NCI-H2107 (cell line): ENCODE results near the gene ZFYVE1.
"Not testable (repeated sequence)": the region's sequence is repeated elsewhere in the genome, so short reads cannot be mapped to it uniquely, and the experiment has no call there.

ENCODE experiments used
- DNase-seq: peaks from one replicate; lab custom pipeline; 2025; lab: John Stamatoyannopoulos, UW

ZFYVE1 gene

DNA sequence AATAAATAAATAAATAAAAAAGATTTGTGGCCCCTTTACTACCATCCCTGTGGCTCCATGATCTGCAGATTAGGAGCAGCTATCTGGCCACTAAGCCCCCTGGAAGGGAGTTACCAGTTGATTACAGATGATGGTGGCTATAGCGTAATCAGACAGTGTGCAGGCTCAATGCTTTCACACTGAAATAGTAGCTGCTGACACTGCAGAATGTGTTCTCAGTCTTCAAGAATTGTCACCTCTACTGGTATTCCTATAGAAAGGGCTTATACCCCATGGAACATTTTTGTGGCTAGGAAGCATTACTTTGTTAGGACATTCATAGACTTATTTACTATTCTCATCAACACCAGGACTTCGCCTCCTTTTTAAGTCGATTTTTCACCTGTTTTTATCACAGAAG, 69.7 kb downstream of the ZFYVE1 start:
- DNase-seq = no peak

DNA sequence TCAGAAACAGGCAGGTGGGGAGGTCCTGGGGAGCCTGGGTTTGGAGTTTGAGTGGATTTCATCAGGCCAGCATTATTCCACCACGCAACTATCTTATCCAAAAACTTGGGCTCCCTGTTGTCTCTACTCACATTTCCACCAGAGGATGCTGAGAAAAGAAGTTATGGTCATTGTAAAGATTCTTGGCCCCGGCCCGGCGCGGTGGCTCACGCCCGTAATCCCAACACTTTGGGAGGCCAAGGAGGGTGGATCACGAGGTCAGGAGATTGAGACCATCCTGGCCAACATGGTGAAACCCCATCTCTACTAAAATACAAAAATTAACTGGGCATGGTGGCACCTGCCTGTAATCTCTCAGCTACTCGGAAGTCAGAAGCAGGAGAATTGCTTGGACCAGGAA, 70.2 kb downstream of the ZFYVE1 start:
- DNase-seq = not testable (repeated sequence)

DNA sequence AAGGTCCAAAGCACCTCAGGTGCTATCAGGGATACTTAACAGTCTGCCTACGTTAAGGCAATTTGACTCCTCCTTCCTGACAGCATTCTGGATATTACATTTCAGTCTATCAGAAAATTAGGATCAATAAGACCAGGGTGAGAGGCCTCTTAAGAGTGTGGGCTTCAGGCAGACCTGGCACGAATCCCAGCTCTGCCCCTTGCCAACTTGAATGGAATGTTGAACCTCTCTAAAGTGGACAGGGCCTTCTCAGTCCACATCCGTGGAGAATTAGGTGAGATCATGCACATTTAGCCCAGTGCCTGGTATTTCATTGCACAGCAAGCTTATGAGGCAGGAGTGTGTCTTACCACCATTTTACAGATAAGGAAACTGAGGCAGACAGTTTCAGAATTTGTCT, 74.7 kb downstream of the ZFYVE1 start:
- no peak for DNase-seq

DNA sequence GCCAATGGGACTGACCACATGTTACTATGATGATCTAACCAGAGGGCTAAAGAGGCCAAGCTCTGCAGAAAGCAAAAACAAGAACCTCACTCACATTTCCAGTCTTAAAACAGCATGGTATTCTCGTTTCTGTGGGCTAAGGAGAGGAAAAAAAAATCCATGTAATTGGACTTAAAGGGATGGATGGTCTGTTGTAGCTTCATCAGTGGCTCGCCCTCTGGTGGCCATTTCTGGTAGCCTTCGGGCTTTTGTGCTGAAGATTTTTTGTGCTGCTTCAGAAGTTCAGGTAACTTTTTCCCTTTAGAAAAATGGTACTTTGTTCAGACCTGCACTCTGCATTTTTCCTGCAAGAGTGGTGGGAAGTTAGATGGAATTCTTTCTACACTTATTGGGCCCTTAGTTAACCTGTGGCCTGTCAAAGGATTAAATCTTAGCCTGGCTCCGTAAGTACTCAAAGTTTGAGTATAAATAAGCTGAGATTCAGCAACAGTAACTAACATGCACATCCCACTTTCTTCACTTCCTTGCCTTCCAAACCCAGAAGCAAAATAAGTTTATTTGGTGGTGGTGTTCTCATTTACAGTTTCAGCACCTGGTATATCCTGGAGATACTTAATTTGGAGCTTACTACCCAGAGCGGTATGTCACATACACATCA, 78.3 kb downstream of the ZFYVE1 start:
- DNase-seq = no peak

DNA sequence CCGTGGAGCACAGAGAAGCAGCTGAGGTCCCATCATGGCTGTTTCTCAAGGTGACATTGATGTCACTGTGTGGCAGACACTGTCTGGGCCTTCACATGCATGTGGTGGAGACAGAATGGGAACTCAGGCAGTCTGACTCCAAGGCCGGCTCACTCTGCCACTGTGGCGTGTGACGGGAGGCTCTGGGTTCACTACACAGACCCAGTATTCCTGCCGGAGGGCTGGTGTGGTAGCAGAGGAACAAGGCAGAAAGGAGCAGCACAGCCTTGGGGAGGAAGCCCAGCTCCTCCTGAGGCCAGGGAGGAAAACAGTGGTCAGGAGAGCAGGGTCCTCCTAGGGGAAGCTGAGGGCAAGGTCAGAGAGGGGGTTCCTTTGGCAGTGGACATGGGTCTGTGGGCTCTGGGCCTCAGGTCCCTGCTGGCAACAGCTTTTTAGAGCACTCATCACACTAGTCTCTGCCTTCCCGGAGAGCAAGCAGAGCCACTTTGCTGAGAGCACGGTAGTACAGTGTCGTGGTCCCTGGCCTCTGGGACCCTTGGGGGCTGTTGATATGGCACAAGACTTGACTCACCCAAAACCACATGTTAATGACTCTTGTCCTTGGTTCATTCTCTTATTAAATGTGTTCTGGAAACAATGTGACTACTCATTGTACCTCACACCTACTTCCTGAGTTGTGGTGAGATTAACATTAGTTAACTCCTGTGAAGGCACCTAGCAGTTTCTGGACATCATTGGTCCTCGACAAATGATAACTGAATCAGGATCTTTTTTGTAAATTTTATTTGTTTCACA, 79.3 kb downstream of the ZFYVE1 start:
- DNase-seq = no peak

DNA sequence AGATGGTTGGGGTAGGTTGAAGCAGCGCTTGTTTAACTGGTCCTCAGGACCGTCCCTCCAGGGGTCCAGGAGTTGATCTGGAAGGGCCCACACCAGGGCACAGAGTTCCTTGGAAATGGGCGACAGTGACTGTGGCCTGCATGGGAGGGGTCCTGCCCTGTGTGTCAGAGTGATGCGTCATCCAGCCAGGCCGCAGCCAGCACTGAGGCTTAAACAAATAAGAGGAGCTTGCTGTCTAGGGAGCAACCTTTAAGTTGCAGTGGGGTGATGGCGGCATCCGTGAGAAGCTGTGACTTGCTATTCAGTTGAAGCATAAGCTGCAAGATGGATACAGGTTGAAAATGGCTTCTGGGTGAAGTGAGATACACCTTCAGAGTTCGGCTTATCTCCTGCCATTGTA, 80.4 kb downstream of the ZFYVE1 start:
- DNase-seq = no peak

DNA sequence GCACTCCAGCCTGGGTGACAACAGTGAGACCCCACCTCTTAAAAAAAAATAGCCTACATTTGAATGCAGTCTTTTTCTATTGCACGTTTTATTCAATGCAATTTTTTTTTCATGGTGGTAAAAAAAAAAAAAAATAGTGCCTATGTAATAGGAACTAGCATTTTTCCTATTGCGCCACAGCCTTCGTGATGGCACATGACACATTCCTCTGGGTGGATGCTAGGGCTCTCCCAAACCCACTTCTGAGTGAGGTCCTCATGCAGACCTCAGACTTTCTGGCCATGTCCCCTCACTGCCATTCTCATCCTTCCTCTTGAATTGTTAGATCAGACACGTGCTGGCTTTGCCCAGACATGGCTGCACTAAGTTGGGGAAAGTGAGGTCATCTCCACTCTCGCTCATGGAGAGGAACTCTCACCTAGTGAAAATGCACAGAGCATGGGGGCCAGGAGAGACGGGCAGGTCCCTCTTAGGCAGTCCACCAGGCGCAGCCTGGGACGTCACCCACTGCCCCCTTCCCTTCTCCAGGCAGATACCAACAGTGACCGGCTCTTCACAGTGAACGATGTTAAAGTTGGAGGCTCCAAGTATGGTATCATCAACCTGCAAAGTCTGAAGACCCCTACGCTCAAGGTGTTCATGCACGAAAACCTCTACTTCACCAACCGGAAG, 81.4 kb downstream of the ZFYVE1 start:
- DNase-seq = no peak

DNA sequence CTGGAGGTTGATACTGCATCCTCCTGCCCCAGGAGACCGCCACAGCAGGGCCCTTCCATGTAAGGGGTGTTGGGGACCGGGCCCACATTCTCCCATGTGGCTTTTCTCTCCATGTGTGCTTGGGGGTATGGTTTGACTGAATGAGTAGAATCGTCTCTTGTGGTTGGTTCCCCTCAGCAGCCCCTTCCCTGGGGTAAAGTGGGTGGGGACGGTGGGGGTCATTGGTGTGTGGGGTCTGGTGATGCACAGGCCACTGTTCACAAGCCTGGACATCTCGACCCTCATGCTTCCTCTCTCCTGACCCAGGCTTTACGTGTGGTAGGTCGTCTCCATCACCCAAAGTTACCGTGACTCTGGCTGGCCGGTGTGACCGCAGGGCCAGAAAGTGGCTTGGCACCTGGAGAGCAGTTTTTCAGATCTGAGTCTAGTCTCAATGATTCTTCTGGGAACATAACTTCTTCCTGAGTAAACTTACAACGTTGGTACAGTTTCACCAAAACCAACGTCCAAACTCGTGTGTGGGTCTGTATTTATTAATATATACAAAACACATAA, 83.0 kb downstream of the ZFYVE1 start:
- DNase-seq = no peak

DNA sequence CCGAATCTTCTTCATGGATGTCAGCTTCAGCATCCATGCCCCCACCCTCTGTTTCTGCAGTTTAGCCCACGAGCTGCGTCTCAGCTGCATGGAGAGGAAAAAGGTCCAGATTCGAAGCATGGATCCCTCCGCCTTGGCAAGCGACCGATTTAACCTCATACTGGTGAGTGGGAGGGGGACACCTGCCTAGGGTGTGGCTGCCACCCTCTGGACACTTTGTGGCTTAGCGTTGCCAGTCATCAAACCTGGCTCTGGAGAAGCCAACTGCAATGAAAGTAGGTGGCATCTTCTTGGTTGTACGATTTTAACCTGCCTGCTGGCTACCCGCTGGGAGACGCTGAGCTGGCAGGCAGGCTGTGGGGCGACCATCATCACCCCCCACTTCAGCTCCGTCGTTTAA, 84.0 kb downstream of the ZFYVE1 start:
- no peak for DNase-seq

DNA sequence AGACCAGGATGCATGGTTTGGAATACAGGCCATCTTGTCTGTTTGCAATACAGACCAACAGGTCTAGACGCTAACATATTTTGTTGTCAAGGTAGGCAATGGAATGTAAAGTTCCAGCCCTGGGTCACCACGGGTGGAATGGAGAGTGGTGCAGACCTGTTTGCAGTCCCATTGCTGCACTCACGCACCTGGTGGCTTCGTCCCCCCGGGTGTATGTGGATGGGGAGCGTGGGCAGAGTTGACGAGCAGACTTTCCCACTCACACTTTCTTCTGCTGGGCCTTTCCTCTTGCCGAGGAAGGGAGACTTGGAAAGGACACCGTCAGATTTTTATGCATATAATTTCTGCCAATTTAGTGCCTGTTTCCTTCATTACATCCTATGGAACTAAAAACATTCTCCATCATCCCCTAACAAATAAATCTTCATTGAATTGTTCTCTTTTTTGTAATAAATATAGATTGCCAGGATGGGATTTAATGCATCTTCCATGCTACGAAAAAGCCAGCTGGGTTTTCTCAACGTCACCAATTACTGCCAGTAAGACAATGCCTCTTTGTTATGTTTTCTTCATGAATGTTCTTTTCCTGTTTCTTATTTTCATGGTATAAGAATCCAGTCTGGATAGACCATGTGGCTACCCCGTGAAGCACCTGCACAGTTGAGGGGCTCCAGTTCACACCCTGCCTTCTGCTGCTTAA, 85.5 kb downstream of the ZFYVE1 start:
- DNase-seq = no peak

DNA sequence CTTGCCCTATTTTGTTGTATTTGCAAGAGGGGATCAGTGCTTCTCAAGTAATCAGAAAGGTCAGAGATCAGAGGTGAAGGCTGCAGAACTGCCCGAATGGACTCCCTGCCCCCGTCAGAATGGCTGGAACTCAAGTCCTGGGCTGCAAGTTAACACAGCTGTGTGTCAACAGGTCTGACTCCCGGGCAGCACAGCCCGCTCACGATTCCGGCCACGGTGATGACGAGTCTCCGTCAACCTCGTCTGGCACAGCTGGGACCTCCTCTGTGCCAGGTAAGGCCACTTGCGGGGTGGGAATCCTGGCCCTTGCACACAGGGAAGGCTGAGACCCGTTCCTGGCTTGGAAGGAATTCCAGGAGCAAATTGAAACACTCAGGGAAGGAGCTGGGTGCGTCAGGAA, 87.3 kb downstream of the ZFYVE1 start:
- DNase-seq = no peak

DNA sequence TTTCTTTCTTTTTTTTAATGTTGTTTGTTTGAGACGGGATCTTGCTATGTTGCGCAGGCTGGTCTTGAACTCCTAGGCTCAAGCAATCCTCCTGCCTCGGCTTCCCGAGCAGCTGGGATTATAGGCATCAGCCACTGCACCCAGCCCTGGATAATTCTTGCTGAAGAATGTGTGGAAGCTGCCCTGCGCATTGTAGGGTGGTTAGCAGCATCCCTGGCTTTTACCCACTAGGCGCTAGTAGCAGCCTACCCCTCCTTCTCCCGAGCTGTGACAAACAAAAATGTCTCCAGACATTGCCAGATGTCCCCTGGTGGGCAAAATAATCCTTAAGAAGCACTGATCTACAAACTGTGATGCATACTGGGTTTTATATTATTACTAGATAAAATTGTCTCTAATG, 94.0 kb downstream of the ZFYVE1 start:
- DNase-seq = no peak

DNA sequence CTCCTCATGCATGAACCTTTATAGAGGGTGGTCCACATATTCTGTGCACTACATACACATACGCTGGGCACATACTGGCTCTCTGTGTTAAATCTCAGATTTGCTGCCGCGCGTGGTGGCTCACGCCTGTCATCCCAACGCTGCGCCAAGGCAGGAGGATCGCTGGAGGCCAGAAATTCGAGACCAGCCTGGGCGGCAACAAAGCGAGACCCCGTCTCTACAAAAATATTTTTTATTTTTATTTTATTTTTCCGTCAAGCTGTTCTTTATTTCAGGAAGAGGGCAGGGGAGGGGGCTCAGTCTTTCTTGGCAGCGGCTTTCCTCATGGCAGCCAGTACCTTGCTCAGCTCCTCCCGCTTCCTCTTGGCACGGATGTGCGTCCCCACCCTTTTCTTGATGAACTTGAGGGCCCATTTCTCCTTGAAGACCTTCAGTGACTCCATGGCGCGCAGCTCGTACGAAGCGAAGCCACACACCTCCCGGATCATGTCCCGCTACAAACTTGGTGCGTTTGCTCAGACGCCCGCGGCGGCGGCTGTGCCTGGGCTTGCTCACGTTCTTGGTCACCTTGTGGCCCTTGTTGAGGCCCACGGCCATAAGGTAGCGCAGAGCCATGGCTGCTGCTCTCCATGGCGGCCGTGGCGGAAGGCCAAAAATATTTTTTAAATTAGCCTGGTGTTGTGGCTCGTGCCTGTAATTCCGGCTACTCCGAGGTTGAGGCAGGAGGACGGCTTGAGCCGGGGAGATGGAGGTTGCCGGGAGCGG, 97.4 kb downstream of the ZFYVE1 start:
- no peak for DNase-seq

DNA sequence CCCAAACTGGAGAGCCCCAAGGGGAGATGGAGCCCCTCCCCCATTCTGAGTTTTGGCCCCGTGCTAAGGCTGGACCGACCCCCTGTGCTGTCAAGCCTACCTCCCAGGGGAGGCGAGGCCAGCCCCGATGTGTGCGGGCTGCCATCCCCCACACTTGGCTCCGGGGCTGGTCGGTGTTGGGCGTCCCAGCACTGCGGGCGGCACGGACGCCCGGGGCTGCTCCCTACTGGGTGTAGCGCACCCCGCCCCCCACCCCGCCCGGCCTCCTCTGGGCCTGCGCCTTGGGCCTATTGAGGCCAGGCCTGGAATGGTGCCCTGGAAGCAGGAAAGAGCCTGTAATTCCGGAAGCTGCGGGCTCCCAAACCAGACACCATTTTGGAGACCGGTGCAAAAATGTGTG, 98.0 kb downstream of the ZFYVE1 start:
- no peak for DNase-seq

DNA sequence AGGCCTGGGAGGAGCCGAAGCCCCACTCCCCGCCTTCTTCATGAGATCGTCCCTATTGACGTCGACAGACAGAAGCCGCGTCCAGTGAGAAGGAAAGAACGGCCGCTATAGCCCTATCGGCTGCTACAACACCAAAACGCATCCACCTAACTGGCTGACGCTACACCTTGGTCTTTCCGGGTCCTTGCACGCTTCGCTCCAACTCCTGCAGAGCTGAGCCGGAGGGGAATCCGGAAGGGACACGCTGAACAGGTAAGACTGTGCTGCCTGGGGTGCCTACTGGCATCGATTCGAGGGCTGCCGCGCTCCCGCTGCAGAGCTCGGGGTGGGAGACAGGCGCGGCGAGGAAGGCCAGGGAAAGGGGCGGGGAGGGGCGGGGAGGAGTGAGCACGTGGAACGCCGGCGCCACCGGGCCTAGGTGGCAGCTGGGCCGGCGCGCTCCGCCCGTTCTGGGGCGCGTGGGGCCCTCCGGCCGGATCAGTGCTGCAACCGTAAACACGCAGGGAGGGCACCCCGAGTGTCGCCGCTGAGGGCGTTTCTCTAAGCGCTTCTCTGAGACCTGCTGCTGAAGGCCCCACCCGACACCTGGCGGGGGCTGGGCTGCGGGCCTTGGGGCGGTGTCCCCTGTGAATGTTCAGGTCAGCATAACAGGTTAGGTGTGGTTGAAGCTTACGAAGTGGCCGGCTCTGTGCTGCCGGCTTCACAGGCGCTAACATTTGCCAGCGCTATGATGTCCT, 100.4 kb downstream of the ZFYVE1 start, which contains the start of gene DCAF4:
Gene DCAF4, plus strand, starts transcription at position 173 of the 737 bp plus-strand sequence. CDS start 11,515 bp downstream, outside the sequence.
- peak; percentile 95 for DNase-seq

DNA sequence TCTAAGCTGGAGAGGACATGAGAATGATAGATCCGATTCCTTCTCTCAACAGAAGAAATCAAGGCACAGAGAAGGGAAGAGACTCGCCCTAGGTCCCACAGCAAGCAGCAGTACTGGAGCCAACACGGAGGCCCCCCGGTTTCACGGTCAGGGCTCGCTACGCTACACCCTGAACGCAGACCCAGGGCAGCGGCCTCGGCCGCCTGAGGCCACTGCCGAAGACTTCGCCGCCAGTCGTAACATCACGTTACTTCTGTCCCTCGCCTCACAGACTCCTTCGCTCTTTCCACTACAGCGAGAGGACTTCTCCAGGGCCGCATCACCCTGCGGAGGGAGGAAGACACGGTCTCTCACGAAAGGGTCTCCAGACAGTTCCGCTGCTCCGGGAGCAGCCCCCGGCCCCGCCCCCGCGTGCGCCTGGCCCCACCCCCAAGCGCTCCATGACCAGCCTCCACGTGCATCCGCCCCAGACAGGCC, 101.1 kb downstream of the ZFYVE1 start:
- no peak for DNase-seq

DNA sequence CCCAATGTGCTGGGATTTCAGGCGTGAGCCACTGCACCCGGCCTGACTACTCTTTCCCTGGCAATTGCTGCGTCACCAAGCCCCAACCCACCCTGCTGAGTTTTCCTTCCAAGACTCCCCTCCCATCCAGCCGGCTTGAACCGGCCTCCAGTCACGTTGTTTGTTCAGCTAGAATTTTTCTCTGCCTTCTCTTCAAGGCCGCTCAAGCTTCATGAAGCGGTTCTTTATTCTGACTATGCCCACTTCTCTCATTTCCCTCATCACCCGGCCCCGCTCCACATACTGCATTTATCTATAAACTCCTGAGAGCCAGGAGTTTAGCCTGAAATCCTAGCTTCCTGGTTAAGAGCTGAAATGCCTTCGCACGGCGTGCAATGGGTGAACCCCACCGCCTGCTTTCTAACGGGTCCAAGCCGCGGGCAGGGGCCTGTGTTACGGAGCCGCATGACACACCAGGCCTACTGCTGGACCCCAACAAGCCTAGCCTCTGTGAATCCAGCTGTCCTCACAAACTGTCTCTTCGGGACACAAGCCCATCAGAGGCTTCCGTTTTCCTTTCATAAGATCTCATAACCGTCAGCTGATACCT, 101.6 kb downstream of the ZFYVE1 start:
- no peak for DNase-seq

DNA sequence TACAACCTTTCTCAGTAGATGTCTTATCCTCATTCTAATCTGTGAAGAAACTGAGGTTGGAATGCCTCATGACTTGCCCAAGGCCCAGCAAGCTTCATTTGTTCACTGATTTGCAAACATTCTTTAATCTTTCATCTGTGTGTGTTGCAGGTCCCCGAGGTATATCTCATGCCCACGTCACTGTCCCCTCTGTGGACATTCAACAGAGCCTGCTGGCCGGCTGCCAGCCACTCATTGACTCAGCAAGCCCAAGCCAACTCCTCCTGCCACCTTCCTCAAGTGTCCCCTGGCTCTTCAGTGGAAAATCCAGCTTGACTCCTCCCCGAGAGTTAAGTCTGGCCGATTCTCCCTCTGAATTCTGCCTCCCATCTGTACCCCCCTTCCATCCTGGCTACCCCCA, 102.6 kb downstream of the ZFYVE1 start:
- DNase-seq = no peak

DNA sequence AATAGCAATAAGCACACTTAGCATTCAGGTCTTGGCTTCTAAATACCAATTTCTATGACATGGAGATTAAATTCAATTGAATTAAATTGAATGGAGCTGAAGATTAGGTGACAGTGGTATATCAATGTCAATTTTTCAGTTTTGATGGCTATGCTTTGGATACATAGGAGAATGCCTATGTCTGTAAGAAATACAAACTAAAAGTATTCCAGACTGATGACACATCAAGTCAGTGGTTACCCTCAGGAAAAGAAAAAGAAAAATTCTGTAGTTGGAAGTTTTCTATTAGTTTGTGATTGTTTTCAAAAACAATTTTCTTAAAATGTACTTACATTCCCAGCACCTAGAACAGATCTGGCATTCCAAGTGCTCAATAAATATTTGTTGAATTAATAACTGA, 105.5 kb downstream of the ZFYVE1 start:
- no peak for DNase-seq

DNA sequence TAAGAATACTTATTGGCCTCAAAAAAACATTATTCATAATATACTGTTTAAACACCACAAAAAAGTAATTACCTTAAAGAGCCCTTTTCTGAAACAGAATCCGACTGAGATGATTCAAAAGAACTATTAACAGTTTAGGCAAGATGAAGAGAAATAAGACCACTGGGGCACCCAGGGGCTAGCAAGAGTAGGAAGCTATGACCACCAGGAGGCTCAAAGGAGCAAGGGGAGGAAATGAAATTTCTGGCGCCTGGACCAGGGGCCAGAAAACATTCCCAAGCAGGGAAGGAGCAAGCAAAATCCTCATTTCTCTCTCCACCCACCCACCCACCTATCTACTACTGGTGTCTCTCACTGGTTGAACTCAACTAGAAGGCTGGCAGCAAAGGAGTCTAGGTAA, 106.9 kb downstream of the ZFYVE1 start:
- DNase-seq = no peak
